ENCODE results near the gene FMNL2.
"Not testable (repeated sequence)": the region's sequence is repeated elsewhere in the genome, so short reads cannot be mapped to it uniquely, and the experiment has no call there.

Gene FMNL2

DNA sequence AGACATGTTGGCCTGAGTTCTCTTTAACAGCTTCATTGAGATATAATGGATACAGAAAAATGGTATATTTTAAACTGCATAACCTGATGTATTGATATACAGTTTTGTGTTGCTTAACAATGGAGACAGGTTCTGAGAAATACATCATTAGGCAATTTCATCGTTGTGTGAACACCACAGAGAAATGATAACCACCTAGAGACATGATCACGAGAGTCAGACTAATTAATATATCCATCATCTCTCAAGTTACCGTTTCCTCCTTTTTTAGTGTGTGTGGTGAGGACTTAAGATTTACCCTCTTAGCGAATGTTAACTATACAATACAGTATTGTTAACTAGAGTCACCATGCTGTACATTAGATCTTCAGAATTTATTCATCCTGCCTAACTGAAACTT lies 178.1 kb downstream of the FMNL2 start:
- no peak for DNase-seq (ENCODE audit: extremely low read depth in 1 of 2, low read depth in 1 of 2)

GRCh38 chr2:152513681-152514080 lies 178.7 kb downstream of the FMNL2 start:
- no peak for DNase-seq (ENCODE audit: extremely low read depth in 1 of 2, low read depth in 1 of 2)

GRCh38 chr2:152518034-152518433 lies 183.1 kb downstream of the FMNL2 start:
- DNase-seq (ENCODE audit: extremely low read depth in 1 of 2, low read depth in 1 of 2) = no peak

- no peak for DNase-seq (ENCODE audit: extremely low read depth in 1 of 2, low read depth in 1 of 2)
Measured at GRCh38 chr2:152518641-152519580, 183.9 kb downstream of the FMNL2 start.

- no peak for DNase-seq (ENCODE audit: extremely low read depth in 1 of 2, low read depth in 1 of 2)
Measured at GRCh38 chr2:152519581-152519952, 184.6 kb downstream of the FMNL2 start.

DNA sequence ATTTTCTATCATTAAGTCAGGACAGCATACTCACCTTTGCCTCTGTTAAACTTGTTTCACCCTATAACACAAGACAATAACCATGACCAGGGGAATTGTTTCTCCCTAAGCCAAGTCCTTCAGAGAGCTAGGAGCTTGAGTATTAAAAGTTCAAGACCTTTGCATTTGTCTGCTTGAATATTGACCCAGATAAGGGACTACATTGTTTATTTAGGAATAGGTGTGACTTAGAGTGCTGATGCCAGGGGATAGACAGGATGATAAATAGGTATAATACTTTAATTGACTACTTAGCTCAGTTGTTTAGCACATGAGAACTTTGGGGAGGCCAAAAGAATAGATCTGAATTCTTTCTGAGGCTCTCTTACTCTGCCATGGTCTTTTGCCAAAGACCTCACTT lies 185.8 kb downstream of the FMNL2 start:
- DNase-seq (ENCODE audit: extremely low read depth in 1 of 2, low read depth in 1 of 2) = no peak

DNA sequence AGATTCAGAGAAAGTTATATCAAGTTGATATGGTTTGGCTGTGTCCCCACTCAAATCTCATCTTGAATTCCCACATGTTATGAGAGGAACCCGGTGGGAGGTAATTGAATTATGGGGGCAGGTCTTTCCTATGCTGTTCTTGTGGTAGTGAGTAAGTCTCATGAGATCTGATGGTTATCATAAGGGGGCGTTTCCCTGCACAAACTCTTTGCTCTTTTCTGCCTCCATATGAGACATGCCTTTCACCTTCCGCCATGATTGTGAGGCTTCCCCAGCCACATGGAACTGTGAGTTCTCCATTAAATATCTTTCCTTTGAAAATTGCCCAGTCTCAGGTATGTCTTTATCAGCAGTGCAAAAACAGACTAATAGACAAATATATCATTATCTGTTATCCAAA lies 187.5 kb downstream of the FMNL2 start:
- DNase-seq (ENCODE audit: extremely low read depth in 1 of 2, low read depth in 1 of 2) = not testable (repeated sequence)

DNA sequence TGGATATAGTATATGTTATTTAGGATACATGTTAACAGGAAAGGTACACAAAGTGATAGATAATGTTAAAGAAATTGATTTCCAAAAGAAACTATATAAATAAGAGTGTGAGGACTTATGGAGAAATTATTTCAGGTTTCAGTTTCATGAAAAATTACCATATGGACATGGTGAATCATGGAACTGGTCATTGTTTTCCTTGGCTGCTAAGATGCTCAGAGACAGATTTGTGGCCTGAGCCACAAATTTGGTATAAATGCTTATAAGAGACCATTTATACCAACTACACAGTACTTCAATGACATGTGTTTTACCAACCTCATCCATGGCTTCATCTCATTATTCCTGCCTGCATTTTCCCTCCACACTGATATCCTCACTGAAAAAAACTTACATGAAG lies 188.1 kb downstream of the FMNL2 start:
- DNase-seq (ENCODE audit: extremely low read depth in 1 of 2, low read depth in 1 of 2) = no peak

DNA sequence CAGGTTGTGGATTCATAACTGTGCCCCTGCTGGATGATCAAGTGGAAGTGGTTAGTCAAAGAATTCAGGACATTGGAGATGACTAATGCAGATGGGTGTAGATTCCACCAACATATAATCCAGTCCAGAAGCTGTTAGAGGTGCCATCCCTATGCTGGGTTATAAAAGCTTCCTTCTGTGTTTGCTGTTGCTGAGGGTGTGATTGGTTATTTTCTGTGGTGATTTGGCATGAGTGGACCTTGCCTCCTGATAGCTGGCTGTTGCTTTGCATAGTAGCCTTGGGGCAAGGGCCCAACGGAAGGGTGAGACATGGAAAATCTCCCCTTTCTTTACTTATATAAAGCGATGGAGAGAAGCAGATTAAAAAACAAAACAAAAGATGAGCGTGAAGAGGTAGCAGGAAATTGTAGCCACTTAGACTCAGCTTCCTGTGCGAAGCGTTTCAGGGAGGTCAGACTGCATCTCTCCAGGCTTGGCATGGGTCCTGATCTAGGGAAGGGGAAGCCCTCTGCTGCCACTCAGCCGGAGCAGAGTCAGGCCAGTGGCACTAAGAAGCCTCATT lies 190.4 kb downstream of the FMNL2 start:
- no peak for DNase-seq (ENCODE audit: extremely low read depth in 1 of 2, low read depth in 1 of 2)

DNA sequence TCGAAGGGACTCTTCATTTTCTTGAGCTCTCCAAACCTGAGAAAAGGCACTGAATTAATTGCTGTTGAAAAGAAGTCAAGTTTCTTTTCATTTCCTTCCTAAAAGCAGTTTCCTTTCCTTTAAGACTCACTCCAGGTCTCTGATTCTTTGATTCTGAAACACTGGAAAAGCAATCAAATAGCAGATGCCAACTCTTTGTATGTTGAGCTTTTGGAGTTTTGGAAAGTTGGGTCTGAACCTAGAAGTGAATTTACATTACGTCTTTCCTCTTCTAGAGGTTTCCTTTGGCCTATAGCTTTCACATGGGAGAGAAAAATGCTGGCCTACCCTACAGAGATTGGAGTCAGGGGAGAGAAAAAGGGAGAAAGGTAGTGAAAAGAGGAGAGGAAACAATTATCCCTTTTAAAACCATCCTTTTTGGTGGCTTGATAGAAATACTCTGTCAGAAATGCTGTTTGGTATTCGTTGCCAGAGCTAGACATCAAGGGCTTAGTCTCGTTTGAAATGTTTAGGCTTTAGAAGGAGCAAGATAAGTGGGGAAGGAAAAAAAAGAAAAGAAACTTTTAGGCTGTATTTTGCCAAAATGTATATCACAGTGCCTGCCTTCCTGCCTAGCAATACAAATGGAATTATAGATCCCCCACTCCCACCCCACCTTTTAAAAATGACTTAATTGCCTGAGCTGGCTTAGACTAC lies 194.6 kb downstream of the FMNL2 start:
- no peak for DNase-seq (ENCODE audit: extremely low read depth in 1 of 2, low read depth in 1 of 2)

DNA sequence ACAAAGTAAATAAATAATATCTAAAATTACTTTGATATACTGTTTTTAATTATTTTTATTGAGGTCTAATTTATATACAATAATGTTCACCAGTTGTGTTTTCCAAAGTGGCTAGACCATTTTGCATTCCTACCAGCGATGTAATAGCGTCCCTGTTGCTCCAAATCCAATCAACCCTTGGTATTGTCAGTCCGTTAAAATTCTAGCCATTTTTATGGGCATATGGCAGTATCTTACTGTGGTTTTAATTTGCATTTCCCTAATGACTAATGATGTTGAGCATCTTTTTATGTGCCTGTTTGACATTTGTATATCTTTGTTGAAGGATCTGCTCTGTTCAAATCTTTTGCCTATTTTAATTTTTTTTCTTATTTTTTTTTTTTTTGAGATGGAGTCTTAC lies 197.3 kb downstream of the FMNL2 start:
- no peak for DNase-seq (ENCODE audit: extremely low read depth in 1 of 2, low read depth in 1 of 2)

DNA sequence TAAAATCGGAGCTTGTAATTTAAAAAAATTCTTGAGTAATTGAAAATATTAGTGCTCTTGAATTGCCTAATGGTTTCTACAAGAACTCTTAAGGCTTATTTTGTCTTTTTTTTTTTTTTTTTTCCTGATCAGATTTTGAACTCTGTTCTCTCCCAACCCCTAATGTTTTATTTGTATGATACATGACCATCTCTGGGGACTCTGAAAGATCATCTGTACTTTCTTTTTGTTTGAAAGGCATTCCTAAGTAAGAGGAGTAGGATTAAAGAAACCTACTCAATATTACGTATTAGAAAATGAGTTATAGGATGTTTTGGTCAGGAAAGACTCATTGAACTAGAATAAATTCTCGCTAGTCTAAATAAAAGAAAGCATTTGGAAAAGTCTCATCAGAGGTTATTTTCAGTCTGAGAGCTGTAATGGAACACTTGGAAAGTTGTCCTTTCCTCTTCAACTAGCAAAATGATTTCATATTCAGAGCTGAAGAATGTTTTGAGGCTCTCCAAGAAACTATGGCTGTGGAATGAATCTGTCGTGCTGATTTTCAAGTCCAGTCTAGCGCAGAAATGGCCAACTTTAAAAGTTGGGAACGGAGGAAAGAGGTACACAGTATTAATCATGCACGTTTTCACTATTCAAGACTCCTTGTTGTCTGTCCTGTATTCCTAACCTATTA lies 199.6 kb downstream of the FMNL2 start:
- DNase-seq (ENCODE audit: extremely low read depth in 1 of 2, low read depth in 1 of 2) = no peak

DNA sequence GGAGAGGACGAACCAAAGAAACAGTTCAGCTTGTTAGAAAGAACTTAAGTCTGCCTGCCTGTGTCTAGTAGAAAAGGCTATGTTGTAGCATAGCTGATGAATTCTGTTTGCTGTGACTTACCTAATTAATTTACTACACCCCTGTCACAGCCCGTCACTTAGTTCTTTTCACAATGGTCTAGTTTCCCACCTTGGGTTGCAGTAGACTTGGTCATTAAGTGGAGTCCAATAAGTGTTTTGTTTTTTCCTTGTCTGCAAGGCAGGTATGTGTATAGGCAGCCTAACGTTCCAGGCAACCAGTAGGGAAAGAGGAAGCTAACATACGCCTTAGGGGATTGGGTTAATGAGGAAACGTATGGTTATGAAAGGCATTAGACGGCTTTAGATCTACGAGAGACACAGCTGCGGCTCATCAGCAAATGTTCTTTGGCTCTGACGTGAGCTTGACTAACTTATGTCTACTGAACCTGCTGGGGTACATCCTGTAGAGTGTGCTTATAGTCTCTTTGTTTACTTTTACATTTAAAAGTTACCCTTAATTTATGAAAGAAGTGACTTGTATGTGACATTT lies 202.2 kb downstream of the FMNL2 start:
- DNase-seq (ENCODE audit: extremely low read depth in 1 of 2, low read depth in 1 of 2) = no peak

- no peak for DNase-seq (ENCODE audit: extremely low read depth in 1 of 2, low read depth in 1 of 2)
Measured at GRCh38 chr2:152539424-152539823, 204.4 kb downstream of the FMNL2 start.

GRCh38 chr2:152541712-152542111 lies 206.7 kb downstream of the FMNL2 start:
- no peak for DNase-seq (ENCODE audit: extremely low read depth in 1 of 2, low read depth in 1 of 2)

- DNase-seq (ENCODE audit: extremely low read depth in 1 of 2, low read depth in 1 of 2) = no peak
Measured at GRCh38 chr2:152542337-152542994, 207.5 kb downstream of the FMNL2 start.

DNA sequence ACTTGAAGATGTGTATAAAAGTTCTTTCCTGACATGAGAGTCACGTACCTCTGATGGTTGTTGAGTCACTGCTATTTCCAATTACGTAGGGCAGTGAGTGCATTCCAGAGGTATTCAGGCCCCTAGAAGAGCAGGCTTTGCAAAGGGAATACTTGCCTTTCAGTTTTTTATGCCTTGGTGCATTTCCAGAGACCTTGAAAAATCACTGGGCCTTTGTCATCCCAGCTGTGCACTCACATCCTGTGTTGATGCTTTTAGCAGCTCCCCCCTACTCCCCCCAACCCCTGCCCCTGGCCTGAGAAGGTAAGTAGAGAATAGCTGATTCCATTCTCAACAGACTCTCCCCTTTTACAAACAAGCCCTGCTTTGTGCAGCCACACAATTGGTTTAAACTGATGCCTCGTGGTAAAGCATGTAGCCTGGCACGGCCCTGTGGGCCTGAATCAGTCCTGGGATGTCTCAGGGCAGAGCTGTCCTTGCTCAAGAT lies 208.1 kb downstream of the FMNL2 start:
- no peak for DNase-seq (ENCODE audit: extremely low read depth in 1 of 2, low read depth in 1 of 2)

GRCh38 chr2:152543717-152544116 lies 208.7 kb downstream of the FMNL2 start:
- no peak for DNase-seq (ENCODE audit: extremely low read depth in 1 of 2, low read depth in 1 of 2)

DNA sequence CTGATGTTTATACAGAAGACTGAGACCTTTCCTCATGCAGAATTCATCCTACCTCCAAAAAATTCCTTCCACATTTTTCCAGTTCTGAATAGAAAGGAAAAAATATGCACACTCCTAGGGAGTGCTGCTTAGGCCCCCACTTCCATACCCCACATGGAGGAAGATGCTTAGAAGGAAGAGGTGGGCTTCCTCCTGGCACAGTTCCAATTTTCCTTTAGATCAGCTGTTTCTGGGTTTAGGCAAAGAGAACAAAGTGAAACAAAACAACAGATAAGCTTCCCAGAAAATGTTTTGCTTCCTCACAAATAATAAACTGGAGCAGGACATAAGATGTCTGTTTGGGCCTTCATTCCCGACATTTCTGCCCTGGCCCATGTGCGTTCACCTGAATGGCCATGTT lies 209.7 kb downstream of the FMNL2 start:
- DNase-seq (ENCODE audit: extremely low read depth in 1 of 2, low read depth in 1 of 2) = no peak

- DNase-seq (ENCODE audit: extremely low read depth in 1 of 2, low read depth in 1 of 2) = no peak
Measured at GRCh38 chr2:152546230-152546837, 211.4 kb downstream of the FMNL2 start.
